ENCODE data around the gene LCK. TPM values are rescaled to one million over a fixed set of nuclear protein-coding genes. Genes with fewer than 3 reads are reported as not detected.

LCK gene
- total RNA-seq, 1 donor from 2014 or later: 1.1 TPM

- Mint-ChIP-seq H3K36me3 (ENCODE audit: low read depth, unreplicated experiment) (no peaks in the 10 kb centered on the region), H3K27ac (ENCODE audit: unreplicated experiment) (no peak within 1 kb of the TSS), H3K27me3 (ENCODE audit: unreplicated experiment) (peaks cover 9% of the 10 kb centered on the region)
Observed at GRCh38 chr1:32208891-32209328, 42.2 kb upstream of the LCK start, which contains the start of gene DCDC2B. Gene DCDC2B, plus strand, starts transcription at chr1:32209089. Its CDS starts 5 bp downstream, at chr1:32209094.

DNA sequence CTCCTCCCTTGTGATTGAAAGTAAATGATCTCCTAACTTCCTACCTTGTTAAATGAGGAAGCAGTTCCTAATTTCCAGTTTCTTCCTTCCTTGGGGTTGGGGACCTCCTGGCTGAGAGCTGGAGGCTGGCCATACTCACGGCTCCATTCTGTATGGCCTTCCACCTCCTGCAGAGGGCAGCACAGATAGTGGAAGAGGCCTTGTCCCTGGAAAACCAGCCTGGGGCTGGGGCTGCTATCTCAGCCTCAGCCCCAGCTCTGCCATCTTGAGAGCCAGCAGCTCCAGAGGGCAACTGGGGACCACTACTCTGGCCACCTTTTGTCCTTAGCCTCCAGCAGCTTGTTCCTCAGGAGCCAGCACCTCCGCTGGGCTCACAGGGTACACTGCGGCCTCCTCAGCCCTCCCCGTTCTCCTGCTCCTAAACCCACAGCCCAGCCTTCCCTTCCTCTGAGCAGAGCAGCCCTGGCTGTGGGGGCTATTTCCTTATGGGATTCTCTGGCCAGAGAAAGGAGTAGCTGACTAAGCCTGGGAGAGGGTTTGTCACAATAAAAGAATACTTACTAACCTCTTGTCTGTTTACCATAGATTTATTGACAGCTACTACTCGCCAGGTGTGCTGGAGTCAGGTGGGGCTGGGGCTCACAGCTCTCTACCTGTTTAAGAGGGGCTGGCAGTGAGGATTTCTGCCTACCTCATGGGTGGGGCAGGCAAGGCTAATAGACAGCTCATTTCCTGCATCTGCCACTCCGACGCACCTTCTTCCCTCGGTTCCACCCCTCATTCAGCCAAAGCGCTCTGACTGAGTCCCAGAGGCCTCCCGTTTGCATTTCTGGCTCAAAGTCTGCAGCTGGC, 35.2 kb upstream of the LCK start:
- peak overlapping the region; percentile 67 for H3K27ac Mint-ChIP-seq (ENCODE audit: unreplicated experiment)
- H3K36me3 Mint-ChIP-seq (ENCODE audit: low read depth, unreplicated experiment): peaks cover 8% of the 10 kb centered on the region
- TF ChIP-seq CTCF (IDR thresholded peaks at IDR 0.05; ENCODE audit: unreplicated experiment): peak; percentile 44
- no peak overlapping the region for H3K4me3 Mint-ChIP-seq (ENCODE audit: unreplicated experiment)
- H3K27me3 Mint-ChIP-seq (ENCODE audit: unreplicated experiment): peaks cover 6% of the 10 kb centered on the region
- H3K4me1 Mint-ChIP-seq (ENCODE audit: unreplicated experiment): peaks cover 11% of the 10 kb centered on the region
- DNase-seq (ENCODE audit: low spot score): peak; percentile 84
- H3K9me3 Mint-ChIP-seq (ENCODE audit: unreplicated experiment): no peaks in the 10 kb centered on the region

More at GRCh38 chr1:32208891-32209328, 42.2 kb upstream of the LCK start, which contains the start of gene DCDC2B:
- no peak for DNase-seq (ENCODE audit: low spot score)
- Mint-ChIP-seq H3K4me1 (ENCODE audit: unreplicated experiment) (peaks cover 7% of the 10 kb centered on the region), H3K9me3 (ENCODE audit: unreplicated experiment) (no peaks in the 10 kb centered on the region), H3K4me3 (ENCODE audit: unreplicated experiment) (no peak within 1 kb of the TSS)
- no peak for TF ChIP-seq CTCF (IDR thresholded peaks at IDR 0.05; ENCODE audit: unreplicated experiment)

DNA sequence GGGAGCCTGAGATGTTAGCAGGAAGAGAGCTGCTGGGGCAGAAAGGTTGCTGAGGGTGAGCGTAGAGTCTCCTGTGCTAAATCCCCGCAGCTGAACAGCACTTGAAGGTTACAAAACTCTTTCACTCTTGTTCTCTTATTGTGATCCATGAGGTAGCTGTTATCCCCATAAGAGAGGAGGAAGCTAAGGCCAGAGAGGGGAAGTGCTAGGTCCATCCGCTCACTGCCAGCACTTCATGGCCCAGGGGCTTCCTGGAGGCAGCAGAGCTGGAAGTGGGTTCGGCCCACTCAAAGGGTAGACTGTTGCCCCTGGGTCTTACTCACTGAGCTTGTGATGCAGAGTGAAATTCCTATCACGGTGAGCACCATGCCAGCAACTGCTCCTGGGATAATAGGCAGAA, 34.5 kb upstream of the LCK start:
- no peak for DNase-seq (ENCODE audit: low spot score)
- Mint-ChIP-seq H3K4me1 (ENCODE audit: unreplicated experiment) (peaks cover 18% of the 10 kb centered on the region), H3K36me3 (ENCODE audit: low read depth, unreplicated experiment) (peaks cover 8% of the 10 kb centered on the region), H3K9me3 (ENCODE audit: unreplicated experiment) (no peaks in the 10 kb centered on the region), H3K27ac (ENCODE audit: unreplicated experiment) (peak overlapping the region; percentile 67), H3K4me3 (ENCODE audit: unreplicated experiment) (no peak overlapping the region), H3K27me3 (ENCODE audit: unreplicated experiment) (peaks cover 6% of the 10 kb centered on the region)
- no peak for TF ChIP-seq CTCF (IDR thresholded peaks at IDR 0.05; ENCODE audit: unreplicated experiment)

DNA sequence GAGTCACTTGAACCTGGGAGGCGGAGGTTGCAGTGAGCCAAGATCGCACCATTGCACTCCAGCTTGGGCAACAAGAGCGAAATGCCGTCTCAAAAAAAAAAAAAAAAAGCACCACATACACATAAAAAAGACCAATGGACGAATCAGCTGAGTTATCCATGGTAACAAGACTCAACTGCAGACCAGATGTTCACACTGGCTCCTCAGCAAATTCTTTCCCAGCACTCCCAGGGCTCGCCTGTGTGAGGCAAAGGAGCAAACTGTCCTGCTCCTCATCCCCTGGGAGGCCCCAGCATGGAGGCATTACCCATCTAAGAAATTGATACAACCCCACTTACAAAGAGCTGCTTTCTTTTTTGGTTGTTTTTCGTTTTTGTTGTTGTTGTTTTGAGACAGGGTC, 32.0 kb upstream of the LCK start:
- Mint-ChIP-seq H3K27ac (ENCODE audit: unreplicated experiment) (no peak overlapping the region), H3K4me1 (ENCODE audit: unreplicated experiment) (peaks cover 21% of the 10 kb centered on the region), H3K27me3 (ENCODE audit: unreplicated experiment) (peaks cover 9% of the 10 kb centered on the region), H3K4me3 (ENCODE audit: unreplicated experiment) (peak overlapping the region; percentile 47), H3K9me3 (ENCODE audit: unreplicated experiment) (no peaks in the 10 kb centered on the region), H3K36me3 (ENCODE audit: low read depth, unreplicated experiment) (peaks cover 10% of the 10 kb centered on the region)
- no peak for DNase-seq (ENCODE audit: low spot score)
- no peak for TF ChIP-seq CTCF (IDR thresholded peaks at IDR 0.05; ENCODE audit: unreplicated experiment)
